GM03348 (cell line): ENCODE results near the gene MICAL3.
"Not testable (repeated sequence)": the region's sequence is repeated elsewhere in the genome, so short reads cannot be mapped to it uniquely, and the experiment has no call there.

ENCODE experiments used
- DNase-seq: peaks from one replicate; pipeline ENCODE4 v3.0.0; 2012; ENCODE audit warnings: low spot score

MICAL3 gene

DNA sequence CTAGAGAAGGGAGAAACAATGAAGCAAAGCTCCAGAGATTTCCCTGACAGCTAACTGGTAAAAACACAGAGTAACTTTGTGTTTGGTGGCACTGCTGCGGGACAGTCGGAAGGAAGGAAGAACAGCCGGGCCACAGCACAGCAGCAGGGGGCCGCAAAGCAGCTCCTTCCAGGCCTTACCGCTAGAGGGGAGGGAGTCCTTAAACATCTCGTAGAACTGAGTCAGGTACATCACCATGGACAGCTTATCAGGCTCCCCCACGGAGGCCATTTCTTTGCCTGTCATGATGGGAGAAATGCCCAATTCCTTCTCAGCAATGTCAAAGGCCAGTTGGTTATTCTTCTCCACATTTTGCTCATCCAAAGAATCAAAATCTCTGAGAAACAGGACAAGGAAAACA lies 135.5 kb downstream of the MICAL3 start:
- no peak for DNase-seq

DNA sequence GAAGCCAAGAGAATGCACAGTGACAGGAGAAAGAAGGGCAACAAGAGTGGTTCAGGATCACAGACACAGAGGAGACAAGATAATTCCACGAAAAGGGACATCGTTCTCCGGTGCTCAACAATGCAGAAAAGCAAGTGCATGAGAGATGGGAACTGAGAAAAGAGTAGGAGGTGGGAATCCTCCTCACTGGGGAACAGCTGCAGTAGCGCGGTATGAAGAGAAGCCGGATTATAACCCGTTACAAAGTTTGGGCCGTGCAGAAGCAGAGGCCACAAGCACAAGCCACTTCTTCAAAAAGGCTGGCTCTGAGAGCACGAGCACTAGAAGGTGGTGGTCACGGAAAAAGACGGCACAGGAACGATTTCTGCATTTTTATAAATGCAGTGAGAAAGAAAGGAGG lies 135.9 kb downstream of the MICAL3 start:
- DNase-seq, result no peak

DNA sequence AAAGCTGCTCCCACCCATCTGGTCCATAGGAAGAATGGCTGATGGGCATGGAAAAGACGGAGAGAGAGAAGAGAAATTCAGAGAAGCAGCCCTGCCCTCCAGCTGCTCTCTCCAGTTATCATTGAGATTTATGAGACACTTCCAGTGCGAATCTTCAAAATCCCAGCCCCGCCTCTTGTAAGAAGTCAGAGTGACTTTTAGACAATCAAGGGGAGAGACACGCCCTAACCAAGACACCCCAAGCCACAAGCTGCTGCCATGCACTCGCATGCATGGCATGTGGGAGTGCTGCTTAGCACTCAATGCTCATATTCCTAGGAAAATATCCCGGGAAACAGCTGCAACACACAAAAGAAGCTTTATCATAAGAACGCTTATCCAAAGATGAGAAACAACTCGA lies 139.5 kb downstream of the MICAL3 start:
- DNase-seq, result no peak

DNA sequence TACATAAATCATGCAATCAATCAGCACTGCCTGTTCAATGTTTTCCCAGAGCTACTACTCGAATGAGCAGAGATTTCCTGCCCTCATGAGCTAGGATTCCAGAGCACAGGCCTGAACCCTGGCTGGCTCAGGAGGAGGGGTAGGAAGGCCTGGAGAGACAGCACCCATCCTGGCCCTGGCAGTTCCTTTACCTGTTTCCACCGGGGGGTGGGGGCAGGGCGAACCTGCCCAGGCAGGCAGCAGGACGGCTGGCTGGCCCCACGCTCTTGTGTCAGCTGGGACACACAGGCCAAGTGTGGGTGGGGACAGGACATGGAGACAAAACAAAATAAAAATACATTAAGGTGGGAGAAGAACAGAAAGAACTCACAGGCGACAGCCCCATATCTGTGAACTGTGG lies 140.3 kb downstream of the MICAL3 start:
- DNase-seq, result no peak

GRCh38 chr22:17883356-17883755 lies 141.0 kb downstream of the MICAL3 start:
- DNase-seq, result no peak

DNA sequence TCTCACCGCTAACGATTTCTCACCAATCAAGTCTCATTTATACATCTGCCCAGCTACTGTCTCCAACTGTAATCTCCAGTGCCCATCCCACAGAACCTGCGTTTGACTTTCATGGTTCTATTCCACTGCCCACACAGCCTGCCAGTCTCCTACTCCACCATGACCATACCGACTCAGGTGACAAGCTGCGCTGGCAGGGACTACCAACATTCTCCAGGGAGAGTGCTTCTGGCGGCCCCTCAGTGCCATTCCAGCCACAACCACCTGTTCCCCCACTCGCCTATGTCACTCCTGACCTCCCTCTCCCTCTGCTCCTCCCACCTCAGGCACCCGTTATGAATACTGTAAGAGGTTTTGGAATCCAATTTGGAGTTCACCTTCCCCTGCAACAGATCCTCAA lies 141.6 kb downstream of the MICAL3 start:
- no peak for DNase-seq

GRCh38 chr22:17882162-17882561 lies 142.2 kb downstream of the MICAL3 start:
- DNase-seq, result no peak

DNA sequence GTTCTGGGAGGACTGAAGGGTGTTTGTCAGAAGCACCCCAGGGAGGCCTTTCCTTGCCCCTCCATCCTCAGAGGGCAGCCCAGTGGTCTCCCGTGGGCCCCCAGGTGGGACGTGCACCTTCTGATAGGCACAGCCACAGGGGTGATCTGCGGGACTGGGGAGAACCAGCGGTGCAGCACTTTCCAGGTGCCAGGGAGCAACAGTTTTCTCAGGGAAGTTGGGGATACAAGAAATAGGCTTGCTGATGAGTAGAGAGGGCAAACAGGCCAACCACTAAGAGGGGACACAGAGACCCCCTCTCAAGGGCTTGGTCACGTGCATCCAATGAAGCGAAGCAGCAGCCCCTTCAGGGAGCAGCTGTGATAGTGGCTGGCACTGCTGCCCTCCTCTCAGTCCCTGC lies 143.0 kb downstream of the MICAL3 start:
- DNase-seq, result no peak

DNA sequence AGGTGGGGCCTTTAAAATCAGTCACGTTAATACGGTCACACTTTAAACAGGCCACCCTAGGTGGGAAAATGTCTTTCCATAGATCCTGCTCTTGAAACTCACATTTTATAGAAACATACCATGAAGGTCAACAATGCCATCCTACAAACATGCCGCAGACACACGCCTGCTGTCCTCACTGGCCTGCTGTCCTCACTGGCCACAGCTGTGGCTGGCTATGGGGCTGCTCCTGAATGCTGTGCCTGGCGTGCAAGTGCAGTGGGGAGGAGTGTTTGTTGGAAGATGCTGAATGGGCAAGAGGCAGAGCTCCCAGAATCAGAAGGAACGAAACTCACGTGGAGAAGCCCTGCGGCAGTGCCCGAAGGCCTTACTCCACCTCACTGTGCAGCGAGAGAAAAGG lies 143.9 kb downstream of the MICAL3 start:
- no peak for DNase-seq

GRCh38 chr22:17880020-17880419 lies 144.3 kb downstream of the MICAL3 start:
- DNase-seq, result no peak

DNA sequence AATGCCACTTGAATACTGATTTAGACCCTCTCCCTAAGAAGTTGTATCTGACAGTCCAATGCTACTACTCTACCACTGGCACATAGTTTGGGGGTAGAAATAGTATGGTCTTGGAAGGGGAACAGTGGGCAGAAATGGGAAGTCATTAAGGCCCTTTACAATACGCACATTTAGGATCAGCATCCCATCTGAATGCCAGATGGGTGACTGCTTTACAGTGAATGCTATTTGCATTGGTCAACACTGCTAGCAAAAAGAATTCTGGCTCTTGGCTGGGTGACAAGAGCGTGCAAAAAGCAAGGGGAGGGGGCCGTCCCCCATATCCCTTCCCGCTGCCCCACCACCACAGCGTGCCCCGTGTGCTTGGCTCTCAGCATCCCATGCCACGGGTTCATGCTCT lies 145.4 kb downstream of the MICAL3 start:
- DNase-seq, result no peak

- DNase-seq, result no peak
These were observed 146.1 kb downstream of the MICAL3 start for GRCh38 chr22:17878186-17878694.

DNA sequence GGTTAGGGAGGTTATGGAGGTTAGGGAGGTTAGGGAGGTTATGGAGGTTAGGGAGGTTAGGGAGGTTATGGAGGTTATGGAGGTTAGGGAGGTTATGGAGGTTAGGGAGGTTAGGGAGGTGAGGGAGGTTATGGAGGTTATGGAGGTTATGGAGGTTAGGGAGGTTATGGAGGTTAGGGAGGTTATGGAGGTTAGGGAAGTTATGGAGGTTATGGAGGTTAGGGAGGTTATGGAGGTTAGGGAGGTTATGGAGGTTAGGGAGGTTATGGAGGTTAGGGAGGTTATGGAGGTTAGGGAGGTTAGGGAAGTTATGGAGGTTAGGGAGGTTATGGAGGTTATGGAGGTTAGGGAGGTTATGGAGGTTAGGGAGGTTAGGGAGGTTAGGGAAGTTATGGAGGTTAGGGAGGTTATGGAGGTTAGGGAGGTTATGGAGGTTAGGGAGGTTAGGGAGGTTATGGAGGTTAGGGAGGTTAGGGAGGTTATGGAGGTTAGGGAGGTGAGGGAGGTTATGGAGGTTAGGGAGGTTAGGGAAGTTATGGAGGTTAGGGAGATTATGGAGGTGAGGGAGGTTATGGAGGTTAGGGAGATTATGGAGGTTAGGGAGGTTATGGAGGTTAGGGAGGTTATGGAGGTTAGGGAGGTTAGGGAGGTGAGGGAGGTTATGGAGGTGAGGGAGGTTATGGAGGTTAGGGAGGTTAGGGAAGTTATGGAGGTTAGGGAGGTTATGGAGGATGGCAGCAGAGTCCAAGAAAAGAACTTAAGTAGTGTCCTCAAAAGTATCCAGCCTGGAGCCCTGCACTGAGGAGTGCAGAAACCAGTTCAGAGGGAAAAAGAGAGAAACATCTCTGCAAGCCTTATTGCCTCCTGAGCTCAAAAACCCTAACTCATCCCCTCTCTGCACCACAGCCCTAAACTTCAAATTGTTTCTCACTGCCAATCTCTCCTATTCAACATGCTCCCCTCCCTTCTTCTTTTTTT lies 147.2 kb downstream of the MICAL3 start:
- not testable (repeated sequence) for DNase-seq

DNA sequence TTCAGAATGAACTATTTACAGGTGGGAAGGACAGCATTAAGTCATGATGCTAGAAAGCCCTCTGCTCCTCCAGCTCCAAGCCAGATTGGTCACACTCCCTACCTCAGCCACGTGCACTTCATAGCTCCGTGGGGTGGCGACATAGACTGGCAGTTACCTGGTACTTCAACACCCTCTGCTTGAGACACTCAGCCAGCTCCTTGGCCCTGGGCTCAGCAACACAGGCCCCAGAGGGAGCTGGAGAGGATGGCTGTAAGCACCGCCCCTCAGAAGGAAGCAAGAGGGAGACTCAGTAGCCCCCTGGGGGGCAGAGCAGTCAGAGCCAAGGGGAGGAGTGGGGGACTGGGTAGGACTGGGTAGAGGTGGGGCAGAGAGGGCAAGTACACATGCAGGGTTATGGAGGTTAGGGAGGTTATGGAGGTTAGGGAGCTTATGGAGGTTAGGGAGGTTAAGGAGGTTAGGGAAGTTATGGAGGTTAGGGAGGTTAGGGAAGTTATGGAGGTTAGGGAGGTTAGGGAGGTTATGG lies 148.0 kb downstream of the MICAL3 start:
- no peak for DNase-seq

DNA sequence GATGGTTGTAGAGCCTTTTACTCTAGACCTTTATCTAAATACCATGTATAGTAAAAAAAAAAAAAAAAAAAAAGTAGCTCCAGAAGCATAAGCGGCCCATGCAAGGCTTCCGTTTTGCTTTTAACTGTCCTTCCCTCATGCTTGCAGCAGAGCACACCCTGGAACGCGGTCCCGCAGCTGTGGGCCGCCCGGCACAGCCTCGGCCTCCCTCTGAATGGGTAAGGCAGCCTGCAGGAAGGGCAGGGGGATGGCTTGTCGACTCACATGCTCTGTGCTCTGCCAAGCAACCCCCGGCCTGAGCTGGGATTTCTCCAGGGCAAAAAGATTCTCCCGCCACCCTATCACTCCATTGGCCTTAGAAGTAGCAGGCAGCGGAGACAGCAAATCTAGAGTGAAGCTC lies 148.7 kb downstream of the MICAL3 start:
- no peak for DNase-seq

- no peak for DNase-seq
These were observed 149.2 kb downstream of the MICAL3 start for GRCh38 chr22:17875156-17875555.

GRCh38 chr22:17874231-17874905 lies 150.0 kb downstream of the MICAL3 start:
- no peak for DNase-seq

GRCh38 chr22:17873804-17874203 lies 150.6 kb downstream of the MICAL3 start:
- DNase-seq, result no peak

DNA sequence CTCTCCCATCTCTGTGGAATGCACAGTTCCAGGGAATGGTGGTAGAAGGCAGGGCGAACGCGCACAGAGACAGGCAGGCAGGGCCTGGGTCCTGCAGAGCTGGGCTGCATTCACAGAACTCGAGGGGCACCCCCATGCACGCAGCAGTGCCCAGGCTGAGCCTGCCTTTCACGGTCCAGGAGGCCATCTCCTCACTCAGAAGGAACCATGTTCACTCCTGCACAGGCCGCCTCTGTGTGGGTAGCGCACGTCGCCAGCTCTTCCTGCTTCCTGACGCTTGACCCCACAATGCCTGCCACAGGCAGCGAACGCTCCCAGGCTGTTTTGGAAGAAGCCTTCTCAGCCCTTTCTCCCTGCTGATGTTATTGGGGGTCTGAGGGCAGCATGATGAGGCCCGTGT lies 151.2 kb downstream of the MICAL3 start:
- DNase-seq, result no peak

DNA sequence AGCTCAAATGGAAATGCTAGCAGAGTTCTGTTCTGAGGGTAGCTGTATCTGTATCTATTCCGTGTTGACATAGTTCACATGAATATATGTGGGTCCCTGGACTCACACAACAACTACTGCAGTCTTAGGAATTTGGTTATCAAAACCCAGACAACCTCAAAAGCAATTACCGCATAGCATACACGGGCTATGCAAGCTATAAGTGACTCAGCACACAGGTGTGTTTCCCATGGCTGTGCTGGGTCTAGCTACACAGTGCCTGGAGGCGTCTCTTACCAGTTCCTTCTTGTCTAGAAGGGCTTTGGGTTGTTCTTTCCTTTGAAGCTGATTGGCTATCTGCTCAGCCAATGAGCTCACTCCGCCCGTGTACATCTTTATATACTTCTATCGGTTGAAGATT lies 151.9 kb downstream of the MICAL3 start:
- DNase-seq, result no peak

GRCh38 chr22:17871726-17872458 lies 152.5 kb downstream of the MICAL3 start:
- no peak for DNase-seq

DNA sequence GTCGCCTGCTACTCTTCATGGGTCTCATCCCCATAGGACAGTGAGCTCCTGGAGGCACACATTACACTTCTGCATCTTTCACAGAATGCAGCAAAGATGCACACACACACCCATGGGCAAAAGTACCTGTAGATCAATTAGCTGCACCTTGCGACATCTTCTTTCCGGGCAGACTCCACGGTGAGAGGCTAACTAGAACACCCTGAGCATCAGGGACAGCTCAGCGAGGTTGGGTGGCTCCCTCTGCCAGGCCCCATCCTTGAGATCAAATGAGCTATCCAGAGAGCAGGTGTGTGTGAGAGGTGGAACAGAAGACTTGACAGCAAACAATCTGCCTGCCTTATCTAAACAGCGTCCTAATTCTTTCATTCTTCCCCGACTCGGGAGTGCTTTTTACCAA lies 154.0 kb downstream of the MICAL3 start:
- no peak for DNase-seq
